Endothelial cell of coronary artery (primary cell): ENCODE data around the gene MTURN. TPM values are rescaled to one million over a fixed set of nuclear protein-coding genes. Genes with fewer than 3 reads are reported as not detected.

ENCODE experiments used
- total RNA-seq: library from RNA; depleted of rRNA; stranded (reverse); fragments of >200 nt; gene quantifications from 2 replicates; pipeline ENCODE4 v1.2.3, GENCODE V29; 2014

Gene MTURN
- total RNA-seq: 4.0 and 4.5 TPM in 2 replicates

DNA sequence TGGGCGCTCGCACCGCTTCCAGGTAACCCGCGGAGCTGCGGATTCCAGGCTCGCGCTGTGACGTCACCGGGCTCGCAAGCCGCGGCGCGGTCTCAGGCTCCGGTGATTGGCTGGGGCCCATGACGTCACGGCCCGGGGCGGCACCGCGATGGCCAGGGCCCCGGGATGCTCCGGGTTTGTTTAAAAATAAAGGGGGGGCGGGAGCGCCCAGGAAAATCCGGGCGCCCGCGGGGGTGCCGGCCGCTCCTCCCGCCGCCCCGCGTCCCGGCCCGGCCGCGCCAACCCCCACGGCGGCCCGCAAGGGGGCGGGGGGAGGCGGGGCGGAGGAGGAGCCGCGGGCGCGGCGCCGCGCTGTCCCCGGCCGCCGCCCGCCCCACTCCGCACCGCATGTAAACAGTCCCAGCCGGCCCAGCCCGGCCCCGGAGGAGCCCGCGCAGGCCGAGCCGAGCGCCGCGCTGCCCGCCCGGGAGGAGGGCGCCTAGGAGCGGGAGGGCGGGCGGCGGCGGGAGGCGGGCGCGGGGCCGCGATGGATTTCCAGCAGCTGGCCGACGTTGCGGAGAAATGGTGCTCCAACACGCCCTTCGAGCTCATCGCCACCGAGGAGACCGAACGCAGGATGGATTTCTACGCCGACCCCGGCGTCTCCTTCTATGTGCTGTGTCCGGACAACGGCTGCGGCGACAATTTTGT lies at the start of gene MTURN:
Gene MTURN (plus strand): TSS at position 376 of the 690 bp plus-strand sequence. CDS start 151 bp downstream, at position 527.

Other genes with a start within 250 kb of the MTURN start
- 89.5 and 99.9 TPM in 2 replicates for gene SCRN1, start 145.2 kb upstream of the MTURN start, total RNA-seq
- gene FKBP14, start 108.3 kb upstream of the MTURN start, total RNA-seq: 22.5 and 23.4 TPM in 2 replicates
- 16.4 and 16.5 TPM in 2 replicates for gene PLEKHA8, start 106.6 kb upstream of the MTURN start, total RNA-seq
- gene ZNRF2, start 149.6 kb downstream of the MTURN start, total RNA-seq: 3.4 and 5.5 TPM in 2 replicates